Endothelial cell (in vitro differentiated cells): ENCODE results near the gene C19orf81. TPM values are rescaled to one million over a fixed set of nuclear protein-coding genes. Genes with fewer than 3 reads are reported as not detected.

Experiments used
- DNase-seq: peaks from one replicate; pipeline ENCODE4 v3.0.0; 2021; ENCODE audit warnings: low spot score
- H3K27ac Mint-ChIP-seq: one replicate; pipeline ENCODE4 v1.8.0; 2021; ENCODE audit warnings: mixed read lengths, inconsistent platforms; ENCODE audit not compliant: unreplicated experiment
- H3K27me3 Mint-ChIP-seq: one replicate; pipeline ENCODE4 v1.8.0; 2021; ENCODE audit warnings: mild to moderate bottlenecking, moderate library complexity, mixed read lengths, inconsistent platforms; ENCODE audit not compliant: unreplicated experiment
- H3K36me3 Mint-ChIP-seq: one replicate; pipeline ENCODE4 v1.8.0; 2021; ENCODE audit warnings: mild to moderate bottlenecking, low read depth, mixed read lengths, inconsistent platforms; ENCODE audit not compliant: unreplicated experiment
- H3K4me1 Mint-ChIP-seq: one replicate; pipeline ENCODE4 v1.8.0; 2021; ENCODE audit warnings: mild to moderate bottlenecking, mixed read lengths, inconsistent platforms; ENCODE audit not compliant: unreplicated experiment
- H3K4me3 Mint-ChIP-seq: one replicate; pipeline ENCODE4 v1.8.0; 2021; ENCODE audit warnings: mild to moderate bottlenecking, mixed read lengths, inconsistent platforms; ENCODE audit not compliant: unreplicated experiment
- H3K9me3 Mint-ChIP-seq: one replicate; pipeline ENCODE4 v1.8.0; 2021; ENCODE audit warnings: mixed read lengths, inconsistent platforms; ENCODE audit not compliant: unreplicated experiment
- CTCF ChIP-seq: fragments of 200-600 bp; sonication (generic); IDR thresholded peaks from one replicate; pipeline ENCODE4 v1.5.0; 2021; ENCODE audit warnings: antibody characterized with exemption; ENCODE audit not compliant: unreplicated experiment
- total RNA-seq: library from RNA; stranded (reverse); fragmentation: NEBNext Ultra II Directional; extraction: Animal tissue kit (Norgen Biotek cat#: 25700); gene quantifications from one replicate; pipeline ENCODE4 v1.2.1, GENCODE V29; 2021; ENCODE audit not compliant: unreplicated experiment

The C19orf81 gene
- total RNA-seq, 1 donor from 2014 or later, result not detected

- Mint-ChIP-seq H3K9me3 (peaks cover 33% of the 10 kb centered on the region), H3K27me3 (peaks cover 15% of the 10 kb centered on the region)
Measured at GRCh38 chr19:50688766-50689165, 39.5 kb downstream of the C19orf81 start.

GRCh38 chr19:50690439-50690838, 41.2 kb downstream of the C19orf81 start:
- H3K27ac Mint-ChIP-seq, result no peak overlapping the region
- DNase-seq, result no peak
- H3K27me3 Mint-ChIP-seq, result peaks cover 12% of the 10 kb centered on the region
- H3K9me3 Mint-ChIP-seq, result peaks cover 28% of the 10 kb centered on the region
- TF ChIP-seq CTCF, result no peak
- no peaks in the 10 kb centered on the region for H3K4me1 Mint-ChIP-seq
- peaks cover 23% of the 10 kb centered on the region for H3K36me3 Mint-ChIP-seq
- no peak overlapping the region for H3K4me3 Mint-ChIP-seq

More at GRCh38 chr19:50688766-50689165, 39.5 kb downstream of the C19orf81 start:
- Mint-ChIP-seq H3K4me3 (no peak overlapping the region), H3K4me1 (no peaks in the 10 kb centered on the region), H3K27ac (no peak overlapping the region), H3K36me3 (peaks cover 20% of the 10 kb centered on the region)
- DNase-seq, result no peak
- no peak for TF ChIP-seq CTCF

GRCh38 chr19:50693064-50693975, 44.1 kb downstream of the C19orf81 start:
- no peak overlapping the region for H3K4me3 Mint-ChIP-seq
- H3K27ac Mint-ChIP-seq, result no peak overlapping the region
- DNase-seq, result no peak
- no peak for TF ChIP-seq CTCF
- no peaks in the 10 kb centered on the region for H3K4me1 Mint-ChIP-seq
- H3K36me3 Mint-ChIP-seq, result peaks cover 16% of the 10 kb centered on the region
- peaks cover 15% of the 10 kb centered on the region for H3K27me3 Mint-ChIP-seq
- H3K9me3 Mint-ChIP-seq, result peaks cover 32% of the 10 kb centered on the region

GRCh38 chr19:50694815-50695145, 45.5 kb downstream of the C19orf81 start:
- Mint-ChIP-seq H3K27me3 (peaks cover 23% of the 10 kb centered on the region), H3K27ac (no peak overlapping the region), H3K36me3 (peaks cover 14% of the 10 kb centered on the region), H3K9me3 (peaks cover 37% of the 10 kb centered on the region), H3K4me3 (no peak overlapping the region), H3K4me1 (no peaks in the 10 kb centered on the region)
- DNase-seq, result no peak
- no peak for TF ChIP-seq CTCF
